HUES48 (cell line): ENCODE results near the gene AEBP2.
"Not testable (repeated sequence)": the region's sequence is repeated elsewhere in the genome, so short reads cannot be mapped to it uniquely, and the experiment has no call there.

ENCODE experiments used
- H3K27ac ChIP-seq: one replicate; pipeline ENCODE4 v1.7.0; 2013; ENCODE audit warnings: low read depth, low read length, inconsistent platforms
- H3K27me3 ChIP-seq: 2 replicates; pipeline ENCODE4 v1.6.1; 2013; ENCODE audit warnings: mild to moderate bottlenecking, low read length; ENCODE audit not compliant: control insufficient read depth, insufficient read depth
- H3K36me3 ChIP-seq: 2 replicates; pipeline ENCODE4 v1.6.1; 2013; ENCODE audit warnings: low read length; ENCODE audit not compliant: control insufficient read depth, insufficient read depth
- H3K4me1 ChIP-seq: 2 replicates; pipeline ENCODE4 v1.6.1; 2013; ENCODE audit warnings: mild to moderate bottlenecking, low read length; ENCODE audit not compliant: control insufficient read depth, insufficient read depth
- H3K4me3 ChIP-seq: 2 replicates; pipeline ENCODE4 v1.5.1; 2013; ENCODE audit warnings: mild to moderate bottlenecking, low read depth, low read length
- H3K9ac ChIP-seq: 2 replicates; pipeline ENCODE4 v1.6.1; 2013; ENCODE audit warnings: mild to moderate bottlenecking, low read depth, low read length, moderate library complexity
- H3K9me3 ChIP-seq: 2 replicates; pipeline ENCODE4 v1.6.1; 2013; ENCODE audit warnings: low read length; ENCODE audit not compliant: control insufficient read depth, insufficient read depth

Gene AEBP2

DNA sequence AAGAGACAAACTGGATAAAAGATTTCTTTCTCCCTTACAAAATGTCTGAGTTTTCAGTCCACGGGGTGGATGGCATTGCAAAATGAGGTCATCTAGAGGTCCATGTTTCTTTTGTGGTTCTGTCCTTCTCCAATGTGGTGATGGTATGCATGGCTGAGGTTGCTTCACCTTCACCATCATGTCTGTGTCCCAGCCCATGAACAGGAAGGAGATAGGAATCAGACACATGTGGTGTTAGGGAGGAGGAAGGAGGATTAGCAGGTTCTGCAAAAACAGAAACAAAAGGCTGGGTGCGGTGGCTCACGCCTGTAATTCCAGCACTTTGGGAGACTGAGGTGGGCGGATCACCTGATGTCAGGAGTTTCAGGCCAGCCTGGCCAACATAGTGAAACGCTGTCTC is 11.0 kb upstream of the AEBP2 start:
- no peaks in the 10 kb centered on the region for H3K36me3 ChIP-seq
- no peaks in the 10 kb centered on the region for H3K27me3 ChIP-seq
- H3K9ac ChIP-seq: no peak overlapping the region
- peaks cover 6% of the 10 kb centered on the region; the same call in 1 of the 2 replicates for H3K4me1 ChIP-seq
- no peak overlapping the region for H3K27ac ChIP-seq
- H3K9me3 ChIP-seq: no peaks in the 10 kb centered on the region
- H3K4me3 ChIP-seq: no peak overlapping the region

DNA sequence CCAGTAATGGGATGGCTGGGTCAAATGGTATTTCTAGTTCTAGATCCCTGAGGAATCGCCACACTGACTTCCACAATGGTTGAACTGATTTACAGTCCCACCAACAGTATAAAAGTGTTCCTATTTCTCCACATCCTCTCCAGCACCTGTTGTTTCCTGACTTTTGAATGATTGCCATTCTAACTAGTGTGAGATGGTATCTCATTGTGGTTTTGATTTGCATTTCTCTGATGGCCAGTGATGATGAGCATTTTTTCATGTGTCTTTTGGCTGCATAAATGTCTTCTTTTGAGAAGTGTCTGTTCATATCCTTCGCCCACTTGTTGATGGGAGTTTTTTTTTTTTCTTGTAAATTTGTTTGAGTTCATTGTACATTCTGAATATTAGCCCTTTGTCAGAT is 9.8 kb upstream of the AEBP2 start:
- H3K4me1 ChIP-seq, H3K27ac ChIP-seq, H3K9ac ChIP-seq, H3K4me3 ChIP-seq, H3K9me3 ChIP-seq, H3K27me3 ChIP-seq, H3K36me3 ChIP-seq: not testable (repeated sequence)

- Histone ChIP-seq H3K4me1 (peaks cover 6% of the 10 kb centered on the region; the same call in 1 of the 2 replicates), H3K27ac (peak overlapping the region; percentile 51), H3K9ac (no peak overlapping the region), H3K9me3 (no peaks in the 10 kb centered on the region), H3K36me3 (no peaks in the 10 kb centered on the region), H3K4me3 (no peak overlapping the region), H3K27me3 (no peaks in the 10 kb centered on the region)
Observed at GRCh38 chr12:19430988-19431387, 8.3 kb upstream of the AEBP2 start.

GRCh38 chr12:19431407-19432308 is 7.6 kb upstream of the AEBP2 start:
- Histone ChIP-seq H3K4me3 (no peak overlapping the region), H3K4me1 (peaks cover 6% of the 10 kb centered on the region), H3K9ac (peak overlapping the region; percentile 15; the same call in 1 of the 2 replicates), H3K36me3 (no peaks in the 10 kb centered on the region), H3K27ac (peak overlapping the region; percentile 51), H3K27me3 (no peaks in the 10 kb centered on the region), H3K9me3 (no peaks in the 10 kb centered on the region)

DNA sequence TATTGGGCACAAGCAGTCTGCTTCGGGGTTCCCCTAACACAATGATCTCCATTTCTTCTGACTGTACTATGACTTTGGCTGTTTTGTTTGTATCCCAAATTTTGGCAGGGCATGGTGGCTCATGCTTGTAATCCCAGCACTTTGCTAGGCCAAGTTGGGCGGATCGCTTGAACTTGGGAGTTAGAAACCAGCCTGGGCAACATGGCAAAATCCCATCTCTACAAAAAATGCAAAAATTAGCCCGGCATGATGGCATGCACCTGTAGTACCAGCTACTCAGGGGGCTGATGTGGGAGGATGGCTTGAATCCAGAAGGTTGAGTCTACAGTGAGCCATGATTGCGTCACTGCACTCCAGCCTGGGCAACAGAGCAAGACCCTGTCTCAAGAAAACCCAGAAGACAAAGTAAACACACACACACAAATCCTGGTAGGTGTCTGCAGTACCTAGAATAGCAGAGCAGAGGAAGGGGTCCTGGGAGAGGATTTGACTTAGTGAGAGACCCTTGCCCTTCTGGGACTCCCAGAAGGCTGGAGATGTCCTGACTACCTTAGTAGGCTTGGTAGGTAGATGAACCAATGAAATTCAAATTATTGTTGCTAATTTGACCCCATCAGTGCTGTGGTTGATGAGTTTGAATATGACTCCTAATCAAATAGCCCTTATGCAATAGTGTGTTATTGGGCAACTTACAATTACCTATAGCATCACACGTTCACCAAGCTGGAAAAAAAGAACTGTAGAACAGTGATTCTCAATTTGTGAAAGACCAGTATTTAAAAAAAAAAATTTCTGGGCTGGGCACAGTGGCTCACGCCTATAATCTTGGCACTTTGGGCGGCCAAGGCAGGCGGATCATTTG is 6.8 kb upstream of the AEBP2 start:
- H3K9ac ChIP-seq: peak overlapping the region; percentile 15; the same call in 1 of the 2 replicates
- H3K27me3 ChIP-seq: no peaks in the 10 kb centered on the region
- H3K36me3 ChIP-seq: no peaks in the 10 kb centered on the region
- H3K4me3 ChIP-seq: no peak overlapping the region
- H3K4me1 ChIP-seq: peaks cover 14% of the 10 kb centered on the region
- peak overlapping the region; percentile 19 for H3K27ac ChIP-seq
- no peaks in the 10 kb centered on the region for H3K9me3 ChIP-seq

- H3K27me3 ChIP-seq: no peaks in the 10 kb centered on the region
- H3K4me3 ChIP-seq: no peak overlapping the region
- H3K36me3 ChIP-seq: no peaks in the 10 kb centered on the region
- no peak overlapping the region for H3K9ac ChIP-seq
- no peak overlapping the region for H3K27ac ChIP-seq
- H3K4me1 ChIP-seq: peaks cover 29% of the 10 kb centered on the region
- H3K9me3 ChIP-seq: no peaks in the 10 kb centered on the region
Observed at GRCh38 chr12:19434538-19434937, 4.8 kb upstream of the AEBP2 start.

DNA sequence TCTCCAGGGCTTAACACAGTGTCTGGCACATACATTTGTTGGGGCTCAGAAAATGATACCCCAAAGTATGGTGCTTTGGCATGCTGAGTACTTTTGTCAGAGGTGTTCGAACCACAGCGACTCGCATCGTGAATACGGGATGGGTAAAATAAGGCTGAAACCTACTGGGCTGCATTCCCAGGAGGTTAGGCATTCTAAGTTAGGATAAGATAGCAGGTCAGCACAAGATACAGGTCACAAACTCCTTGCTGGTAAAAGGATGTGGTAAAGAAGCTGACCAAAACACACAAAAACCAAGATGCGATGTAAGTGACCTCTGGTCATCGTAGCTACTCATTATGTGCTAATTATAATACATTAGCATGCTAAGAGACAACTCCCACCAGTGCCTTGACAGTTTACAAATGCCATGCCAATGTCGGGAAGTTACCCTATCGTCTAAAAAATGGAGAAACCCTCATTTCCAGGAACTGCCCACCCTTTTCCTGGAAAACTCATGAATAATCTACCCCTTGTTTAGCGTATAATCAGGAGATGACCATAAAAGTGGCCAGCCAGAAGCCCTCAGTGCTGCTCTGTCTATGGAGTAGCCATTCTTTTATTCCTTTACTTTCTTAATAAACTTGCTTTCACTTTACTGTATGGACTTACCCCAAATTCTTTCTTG is 3.3 kb upstream of the AEBP2 start:
- Histone ChIP-seq H3K27ac (no peak overlapping the region), H3K4me1 (peaks cover 29% of the 10 kb centered on the region), H3K9me3 (no peaks in the 10 kb centered on the region), H3K4me3 (no peak overlapping the region), H3K27me3 (no peaks in the 10 kb centered on the region), H3K36me3 (no peaks in the 10 kb centered on the region; the same call in 1 of the 2 replicates), H3K9ac (no peak overlapping the region)

GRCh38 chr12:19436931-19437330 is 2.4 kb upstream of the AEBP2 start:
- Histone ChIP-seq H3K9ac (no peak overlapping the region), H3K9me3 (no peaks in the 10 kb centered on the region), H3K36me3 (peaks cover 4% of the 10 kb centered on the region; the same call in 1 of the 2 replicates), H3K4me1 (peaks cover 24% of the 10 kb centered on the region), H3K27me3 (no peaks in the 10 kb centered on the region), H3K27ac (peak overlapping the region; percentile 91), H3K4me3 (no peak overlapping the region)

GRCh38 chr12:19437996-19438395 is 1.3 kb upstream of the AEBP2 start:
- no peaks in the 10 kb centered on the region for H3K9me3 ChIP-seq
- peaks cover 7% of the 10 kb centered on the region; the same call in 1 of the 2 replicates for H3K36me3 ChIP-seq
- no peak overlapping the region for H3K9ac ChIP-seq
- H3K4me3 ChIP-seq: peak overlapping the region; percentile 57
- H3K27ac ChIP-seq: peak overlapping the region; percentile 91
- no peaks in the 10 kb centered on the region for H3K27me3 ChIP-seq
- H3K4me1 ChIP-seq: peaks cover 26% of the 10 kb centered on the region

DNA sequence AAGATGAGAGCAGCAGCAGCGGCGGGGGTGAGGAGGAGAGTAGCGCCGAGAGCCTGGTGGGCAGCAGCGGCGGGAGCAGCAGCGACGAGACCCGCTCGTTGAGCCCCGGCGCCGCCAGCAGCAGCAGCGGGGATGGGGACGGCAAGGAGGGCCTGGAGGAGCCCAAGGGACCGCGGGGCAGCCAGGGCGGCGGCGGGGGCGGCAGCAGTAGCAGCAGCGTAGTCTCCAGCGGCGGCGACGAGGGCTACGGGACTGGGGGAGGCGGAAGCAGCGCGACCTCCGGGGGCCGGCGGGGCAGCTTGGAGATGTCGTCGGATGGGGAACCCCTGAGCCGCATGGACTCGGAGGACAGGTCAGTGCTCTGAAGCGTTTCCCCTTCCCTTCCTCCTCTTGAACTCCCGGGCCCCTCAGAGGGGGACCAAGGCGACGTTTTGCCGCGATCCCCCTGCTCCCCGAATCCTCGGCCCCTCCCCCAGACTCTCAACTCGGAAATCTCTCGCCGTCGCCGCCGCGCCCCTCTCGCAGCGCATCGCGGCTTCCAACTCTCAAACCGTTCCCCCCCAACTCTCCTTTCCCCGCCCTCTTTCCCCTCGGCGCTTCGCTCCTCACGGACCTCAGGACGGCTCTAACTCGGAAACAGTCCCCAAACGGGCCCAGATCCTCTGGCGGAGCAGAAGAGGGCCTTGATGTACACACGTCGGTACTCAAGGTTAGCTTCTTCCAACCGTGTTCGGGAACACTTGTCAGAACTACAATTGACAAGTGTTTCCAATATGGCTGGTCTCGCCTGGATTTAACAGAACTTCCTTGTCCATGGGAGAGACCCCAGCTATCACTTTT is 947 bp downstream of the AEBP2 start:
- H3K9ac ChIP-seq: peak overlapping the region; percentile 87
- peaks cover 21% of the 10 kb centered on the region for H3K36me3 ChIP-seq
- H3K4me3 ChIP-seq: peak overlapping the region; percentile 99
- H3K27me3 ChIP-seq: no peaks in the 10 kb centered on the region
- H3K9me3 ChIP-seq: no peaks in the 10 kb centered on the region
- H3K27ac ChIP-seq: peak overlapping the region; percentile 88
- H3K4me1 ChIP-seq: peaks cover 38% of the 10 kb centered on the region
